Ishikawa (cell line): ENCODE data around the gene KLHDC9.

ENCODE experiments used
- CEBPB ChIP-seq: IDR thresholded peaks from 2 replicates; pipeline ENCODE4 v1.6.1; 2012
- CREB1 ChIP-seq: IDR thresholded peaks from 2 replicates; pipeline ENCODE4 v1.6.1; 2012; ENCODE audit warnings: low read depth
- EGR1 ChIP-seq: IDR thresholded peaks from 2 replicates; pipeline ENCODE4 v1.6.1; 2012
- EP300 ChIP-seq: IDR thresholded peaks from 2 replicates; pipeline ENCODE4 v1.6.1; 2012; ENCODE audit warnings: borderline replicate concordance
- FOXM1 ChIP-seq: IDR thresholded peaks from 2 replicates; pipeline ENCODE4 v1.6.1; 2012; ENCODE audit warnings: low read depth, borderline replicate concordance
- NFIC ChIP-seq: IDR thresholded peaks from 2 replicates; pipeline ENCODE4 v1.6.1; 2012
- RAD21 ChIP-seq: IDR thresholded peaks from 2 replicates; pipeline ENCODE4 v1.6.1; 2012; ENCODE audit warnings: low read depth
- TAF1 ChIP-seq: IDR thresholded peaks from 2 replicates; pipeline ENCODE4 v1.6.1; 2012; ENCODE audit warnings: low read depth, mild to moderate bottlenecking
- TEAD4 ChIP-seq: IDR thresholded peaks from 2 replicates; pipeline ENCODE4 v1.6.1; 2012
- USF1 ChIP-seq: IDR thresholded peaks from 2 replicates; pipeline ENCODE4 v1.6.1; 2012
- YY1 ChIP-seq: IDR thresholded peaks from 2 replicates; pipeline ENCODE4 v1.6.1; 2012; ENCODE audit warnings: low read depth
- ZBTB7A ChIP-seq: IDR thresholded peaks from 2 replicates; pipeline ENCODE4 v1.6.1; 2012; ENCODE audit warnings: low read depth

The KLHDC9 gene

DNA sequence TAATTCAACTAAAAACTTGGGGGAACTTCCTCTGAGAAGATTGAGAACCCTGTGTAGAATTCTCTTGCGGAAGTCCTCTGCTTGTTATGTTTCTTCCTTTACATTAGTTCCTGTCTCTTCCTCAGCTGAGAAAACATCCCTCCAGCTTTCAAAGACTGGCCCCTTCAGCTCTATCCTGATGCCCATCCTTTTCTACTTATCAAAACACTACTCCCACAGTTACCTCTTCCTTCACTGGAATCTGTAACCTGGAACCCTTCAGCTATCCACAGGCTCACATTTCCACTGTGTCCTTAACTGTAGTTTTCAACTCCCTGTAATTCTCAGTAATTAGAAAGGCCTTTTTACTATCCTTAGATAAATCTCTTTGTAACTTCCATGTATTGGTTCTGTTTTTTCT lies 40.3 kb downstream of the KLHDC9 start:
- TF ChIP-seq USF1 (no peak), FOXM1 (no peak), TEAD4 (no peak)

DNA sequence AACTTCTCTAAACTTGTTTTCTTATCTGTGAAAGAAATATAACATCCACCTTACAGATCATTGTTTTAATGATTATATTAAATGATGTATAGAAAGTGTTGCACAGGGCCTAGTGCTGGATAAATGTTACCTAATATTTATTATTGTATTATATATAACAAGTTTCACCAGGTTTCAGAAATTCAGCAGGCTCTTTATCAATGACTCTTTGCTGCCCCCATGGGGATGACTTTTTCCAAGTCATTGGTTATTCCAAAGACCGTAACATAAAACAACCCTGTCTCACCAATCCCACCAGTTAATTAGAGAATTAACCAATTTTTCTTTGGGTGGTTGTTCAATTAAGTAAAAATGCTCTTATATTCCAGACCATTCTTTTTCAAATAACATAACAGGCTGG lies 41.6 kb downstream of the KLHDC9 start:
- TF ChIP-seq RAD21 (peak; percentile 46), EP300 (no peak)

GRCh38 chr1:161140755-161141400 lies 42.7 kb downstream of the KLHDC9 start:
- TF ChIP-seq EGR1 = no peak

DNA sequence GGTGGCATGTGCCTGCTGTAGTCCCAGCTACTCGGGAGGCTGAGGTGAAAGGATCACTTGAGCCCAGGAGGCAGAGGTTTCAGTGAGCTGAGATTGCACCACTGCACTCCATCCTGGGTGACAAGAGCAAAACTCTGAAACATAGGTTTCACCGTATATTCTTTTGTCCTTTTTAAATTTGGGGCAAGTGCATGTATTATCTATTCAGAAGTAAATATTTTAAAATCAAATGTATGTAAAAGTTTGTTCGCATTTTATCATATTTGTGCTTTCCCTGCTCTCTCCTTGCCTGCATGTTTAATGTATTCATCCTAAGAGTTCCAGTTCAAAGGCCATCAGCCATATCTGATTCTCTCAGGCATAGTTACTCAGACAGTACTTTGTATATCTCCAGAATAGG lies 47.7 kb downstream of the KLHDC9 start:
- TF ChIP-seq EP300 (no peak), FOXM1 (no peak), TEAD4 (no peak), NFIC (no peak), CEBPB (no peak), YY1 (no peak), CREB1 (no peak), EGR1 (no peak), TAF1 (no peak), USF1 (no peak), ZBTB7A (no peak)
